Measurements from ENCODE around the gene CDH13.

DNA sequence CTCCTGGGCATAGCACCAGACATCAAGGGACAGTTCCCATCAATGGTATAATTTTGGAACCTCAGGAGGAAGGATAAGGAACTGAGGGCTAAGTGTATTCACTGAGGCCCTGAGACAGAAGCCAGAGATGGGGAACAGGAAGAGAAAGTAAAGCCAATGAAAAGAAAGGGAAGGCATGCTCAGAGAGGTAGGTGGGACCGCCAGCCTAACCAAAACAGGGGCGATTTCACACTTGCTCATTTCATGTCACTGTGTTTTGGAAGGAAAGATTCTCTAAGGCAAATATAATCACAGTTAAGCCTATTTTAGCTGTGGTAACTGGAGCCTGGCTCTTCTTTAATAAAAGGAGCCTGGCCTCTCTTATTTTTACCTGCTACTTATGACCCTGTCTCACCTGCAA is 411.1 kb downstream of the CDH13 start:
- no peak for TF ChIP-seq CEBPB (IDR thresholded peaks at IDR 0.05; ENCODE audit: low read depth, low read length)
- TF ChIP-seq, protein P1, sequence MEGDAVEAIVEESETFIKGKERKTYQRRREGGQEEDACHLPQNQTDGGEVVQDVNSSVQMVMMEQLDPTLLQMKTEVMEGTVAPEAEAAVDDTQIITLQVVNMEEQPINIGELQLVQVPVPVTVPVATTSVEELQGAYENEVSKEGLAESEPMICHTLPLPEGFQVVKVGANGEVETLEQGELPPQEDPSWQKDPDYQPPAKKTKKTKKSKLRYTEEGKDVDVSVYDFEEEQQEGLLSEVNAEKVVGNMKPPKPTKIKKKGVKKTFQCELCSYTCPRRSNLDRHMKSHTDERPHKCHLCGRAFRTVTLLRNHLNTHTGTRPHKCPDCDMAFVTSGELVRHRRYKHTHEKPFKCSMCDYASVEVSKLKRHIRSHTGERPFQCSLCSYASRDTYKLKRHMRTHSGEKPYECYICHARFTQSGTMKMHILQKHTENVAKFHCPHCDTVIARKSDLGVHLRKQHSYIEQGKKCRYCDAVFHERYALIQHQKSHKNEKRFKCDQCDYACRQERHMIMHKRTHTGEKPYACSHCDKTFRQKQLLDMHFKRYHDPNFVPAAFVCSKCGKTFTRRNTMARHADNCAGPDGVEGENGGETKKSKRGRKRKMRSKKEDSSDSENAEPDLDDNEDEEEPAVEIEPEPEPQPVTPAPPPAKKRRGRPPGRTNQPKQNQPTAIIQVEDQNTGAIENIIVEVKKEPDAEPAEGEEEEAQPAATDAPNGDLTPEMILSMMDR (IDR thresholded peaks at IDR 0.05; ENCODE audit: control extremely low read depth in 1 of 3, insufficient read depth in 1 of 3, low read depth in 1 of 3, low read length in 3 of 3), result no peak
- TF ChIP-seq, protein P2, sequence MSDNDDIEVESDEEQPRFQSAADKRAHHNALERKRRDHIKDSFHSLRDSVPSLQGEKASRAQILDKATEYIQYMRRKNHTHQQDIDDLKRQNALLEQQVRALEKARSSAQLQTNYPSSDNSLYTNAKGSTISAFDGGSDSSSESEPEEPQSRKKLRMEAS (IDR thresholded peaks at IDR 0.05), result no peak
